GM06990 (cell line): Measurements from ENCODE around the gene ADGRG3.

Source experiments
- DNase-seq: peaks from one replicate; pipeline ENCODE4 v3.0.0-alpha.2; 2011; ENCODE audit not compliant: insufficient read length; ENCODE audit errors: extremely low read depth
- H3K27me3 ChIP-seq: replicated peaks from 2 replicates; pipeline ENCODE4 v1.6.0; 2011; ENCODE audit warnings: low read length; ENCODE audit not compliant: control insufficient read depth, insufficient read depth
- H3K36me3 ChIP-seq: 2 replicates; pipeline ENCODE4 v1.5.1; 2011; ENCODE audit warnings: low read length; ENCODE audit not compliant: control insufficient read depth, insufficient read depth
- H3K4me3 ChIP-seq: replicated peaks from 2 replicates; pipeline ENCODE4 v1.5.1; 2011; ENCODE audit warnings: low read depth, mild to moderate bottlenecking, control low read depth, low read length
- CTCF ChIP-seq: IDR thresholded peaks from 2 replicates; pipeline ENCODE4 v1.5.1; 2011; ENCODE audit warnings: low read length, control low read depth, mild to moderate bottlenecking, inconsistent platforms; ENCODE audit not compliant: insufficient read depth, poor library complexity, severe bottlenecking

Gene ADGRG3

GRCh38 chr16:57672416-57672815, 4.3 kb downstream of the ADGRG3 start:
- H3K27me3 ChIP-seq, result peaks cover 6% of the 10 kb centered on the region; the same call in 1 of the 2 replicates
- no peak for DNase-seq
- H3K36me3 ChIP-seq, result no peaks in the 10 kb centered on the region
- no peak overlapping the region for H3K4me3 ChIP-seq
- TF ChIP-seq CTCF, result no peak

GRCh38 chr16:57672824-57673223, 4.7 kb downstream of the ADGRG3 start:
- no peak for DNase-seq
- no peaks in the 10 kb centered on the region for H3K36me3 ChIP-seq
- no peak overlapping the region for H3K4me3 ChIP-seq
- no peak for TF ChIP-seq CTCF
- peaks cover 6% of the 10 kb centered on the region; the same call in 1 of the 2 replicates for H3K27me3 ChIP-seq

GRCh38 chr16:57675741-57676551, 7.8 kb downstream of the ADGRG3 start:
- DNase-seq, result no peak
- no peaks in the 10 kb centered on the region for H3K36me3 ChIP-seq
- no peak for TF ChIP-seq CTCF
- peaks cover 4% of the 10 kb centered on the region for H3K27me3 ChIP-seq
- no peak overlapping the region for H3K4me3 ChIP-seq

- Histone ChIP-seq H3K27me3 (peaks cover 4% of the 10 kb centered on the region), H3K36me3 (no peaks in the 10 kb centered on the region), H3K4me3 (no peak overlapping the region)
- DNase-seq, result no peak
- TF ChIP-seq CTCF, result no peak
Observed at GRCh38 chr16:57676553-57677085, 8.5 kb downstream of the ADGRG3 start.

GRCh38 chr16:57677622-57678369, 9.7 kb downstream of the ADGRG3 start:
- DNase-seq, result no peak
- no peak for TF ChIP-seq CTCF
- Histone ChIP-seq H3K36me3 (no peaks in the 10 kb centered on the region), H3K4me3 (no peak overlapping the region), H3K27me3 (peaks cover 4% of the 10 kb centered on the region)
